H9 (cell line): ENCODE measurements around the gene CLOCK. TPM values are rescaled to one million over a fixed set of nuclear protein-coding genes. Genes with fewer than 3 reads are reported as not detected.
A peak's percentile ranks its signal among the peaks of the same experiment; 100 is the strongest.

Experiments used
- DNase-seq: peaks from one replicate; pipeline ENCODE4 v3.0.0-alpha.2; 2017
- H2AFZ ChIP-seq: one replicate; pipeline ENCODE4 v1.6.1; 2013; ENCODE audit warnings: mild to moderate bottlenecking, low read length, control low read depth, moderate library complexity
- H2AK5ac ChIP-seq: 2 replicates; pipeline ENCODE4 v1.6.1; 2013; ENCODE audit warnings: low read length, control low read depth, mixed read lengths; ENCODE audit not compliant: insufficient read length
- H2BK120ac ChIP-seq: one replicate; pipeline ENCODE4 v1.6.1; 2013; ENCODE audit warnings: low read depth, mild to moderate bottlenecking, low read length, control low read depth, inconsistent platforms; ENCODE audit not compliant: poor library complexity, severe bottlenecking
- H2BK12ac ChIP-seq: 2 replicates; pipeline ENCODE4 v1.6.1; 2013; ENCODE audit warnings: low read length, control low read depth, mixed read lengths, low read depth; ENCODE audit not compliant: insufficient read length
- H2BK15ac ChIP-seq: 2 replicates; pipeline ENCODE4 v1.6.1; 2013; ENCODE audit warnings: low read depth, low read length, control low read depth
- H2BK20ac ChIP-seq: one replicate; pipeline ENCODE4 v1.6.1; 2013; ENCODE audit warnings: low read depth, mild to moderate bottlenecking, low read length, control low read depth, inconsistent platforms; ENCODE audit not compliant: poor library complexity, severe bottlenecking
- H2BK5ac ChIP-seq: 2 replicates; pipeline ENCODE4 v1.6.1; 2013; ENCODE audit warnings: low read length, control low read depth, mixed read lengths; ENCODE audit not compliant: insufficient read length
- H3K14ac ChIP-seq: 2 replicates; pipeline ENCODE4 v1.6.1; 2013; ENCODE audit warnings: low read length, control low read depth; ENCODE audit not compliant: insufficient read depth
- H3K18ac ChIP-seq: 2 replicates; pipeline ENCODE4 v1.6.1; 2013; ENCODE audit warnings: low read depth, mild to moderate bottlenecking, mixed read lengths, low read length, control low read depth; ENCODE audit not compliant: insufficient read length
- H3K23ac ChIP-seq: 2 replicates; pipeline ENCODE4 v1.6.1; 2013; ENCODE audit warnings: low read length, control low read depth, mixed read lengths, low read depth; ENCODE audit not compliant: insufficient read length
- H3K23me2 ChIP-seq: 2 replicates; pipeline ENCODE4 v1.6.1; 2013; ENCODE audit warnings: low read depth, mild to moderate bottlenecking, mixed read lengths, low read length, control low read depth; ENCODE audit not compliant: insufficient read length, poor library complexity, severe bottlenecking
- H3K27ac ChIP-seq: 2 replicates; pipeline ENCODE4 v1.5.1; 2013; ENCODE audit warnings: low read length, control low read depth, mixed read lengths, low read depth; ENCODE audit not compliant: insufficient read length
- H3K27me3 ChIP-seq: 2 replicates; pipeline ENCODE4 v1.6.1; 2013; ENCODE audit warnings: low read length, control low read depth, inconsistent platforms; ENCODE audit not compliant: insufficient read depth
- H3K4ac ChIP-seq: 2 replicates; pipeline ENCODE4 v1.6.1; 2013; ENCODE audit warnings: low read depth, mild to moderate bottlenecking, control low read depth, inconsistent platforms, low read length, moderate library complexity
- H3K4me1 ChIP-seq: 2 replicates; pipeline ENCODE4 v1.6.1; 2013; ENCODE audit warnings: low read length, control low read depth, inconsistent platforms; ENCODE audit not compliant: insufficient read depth
- H3K4me2 ChIP-seq: 2 replicates; pipeline ENCODE4 v1.6.1; 2013; ENCODE audit warnings: low read length, control low read depth, mixed read lengths; ENCODE audit not compliant: insufficient read length, insufficient read depth
- H3K56ac ChIP-seq: 2 replicates; pipeline ENCODE4 v1.6.1; 2013; ENCODE audit warnings: low read depth, mild to moderate bottlenecking, mixed read lengths, low read length, control low read depth; ENCODE audit not compliant: insufficient read length
- H3K79me1 ChIP-seq: 2 replicates; pipeline ENCODE4 v1.6.1; 2013; ENCODE audit warnings: low read depth, mild to moderate bottlenecking, moderate library complexity, low read length, control low read depth, inconsistent platforms; ENCODE audit not compliant: insufficient read depth, poor library complexity, severe bottlenecking
- H3K79me2 ChIP-seq: 2 replicates; pipeline ENCODE4 v1.6.1; 2013; ENCODE audit warnings: low read length, control low read depth, inconsistent platforms; ENCODE audit not compliant: insufficient read depth
- H3K9ac ChIP-seq: 2 replicates; pipeline ENCODE4 v1.6.1; 2013; ENCODE audit warnings: low read length, control low read depth, mixed read lengths; ENCODE audit not compliant: insufficient read length; ENCODE audit errors: extremely low read depth
- H3K9me3 ChIP-seq: one replicate; pipeline ENCODE4 v1.6.1; 2013; ENCODE audit warnings: low read depth, low read length, inconsistent platforms; ENCODE audit not compliant: control insufficient read depth
- H3T11ph ChIP-seq: one replicate; pipeline ENCODE4 v1.6.1; 2013; ENCODE audit warnings: mild to moderate bottlenecking, low read length, control low read depth, inconsistent platforms
- H4K20me1 ChIP-seq: one replicate; pipeline ENCODE4 v1.6.1; 2013; ENCODE audit not compliant: control insufficient read depth, insufficient read length, insufficient read depth
- H4K5ac ChIP-seq: 2 replicates; pipeline ENCODE4 v1.6.1; 2013; ENCODE audit warnings: low read depth, mild to moderate bottlenecking, mixed read lengths, low read length, control low read depth; ENCODE audit not compliant: insufficient read length
- H4K8ac ChIP-seq: replicated peaks from 2 replicates; pipeline ENCODE4 v1.6.1; 2013; ENCODE audit warnings: low read length, control low read depth, mixed read lengths, low read depth; ENCODE audit not compliant: insufficient read length
- H4K91ac ChIP-seq: 2 replicates; pipeline ENCODE4 v1.6.1; 2013; ENCODE audit warnings: low read depth, mild to moderate bottlenecking, moderate library complexity, mixed read lengths, low read length, control low read depth; ENCODE audit not compliant: insufficient read length
- H3K27ac Mint-ChIP-seq, 3 experiments: 2 replicates in 2 of 3; 3 replicates in 1 of 3; pipeline ENCODE4 v1.8.0; 2020 to 2021; ENCODE audit warnings: mixed read lengths in 3 of 3, mild to moderate bottlenecking in 1 of 3, moderate library complexity in 1 of 3
- H3K27me3 Mint-ChIP-seq: 2 replicates; pipeline ENCODE4 v1.8.0; 2021; ENCODE audit warnings: low read depth, mild to moderate bottlenecking, moderate library complexity, mixed read lengths
- H3K36me3 Mint-ChIP-seq, 3 experiments: 2 replicates in 2 of 3; 3 replicates in 1 of 3; pipeline ENCODE4 v1.8.0; 2020 to 2021; ENCODE audit warnings: low read depth in 3 of 3, mixed read lengths in 3 of 3; ENCODE audit not compliant: insufficient read depth in 1 of 3
- H3K4me1 Mint-ChIP-seq, 2 experiments: 2 replicates each; pipeline ENCODE4 v1.8.0; 2020; ENCODE audit warnings: mixed read lengths in 2 of 2
- H3K4me3 Mint-ChIP-seq, 2 experiments: 2 replicates in 1 of 2; 3 replicates in 1 of 2; pipeline ENCODE4 v1.8.0; 2020 to 2021; ENCODE audit warnings: mild to moderate bottlenecking in 2 of 2, mixed read lengths in 2 of 2, moderate library complexity in 1 of 2
- H3K9me3 Mint-ChIP-seq, 2 experiments: 2 replicates in 1 of 2; 3 replicates in 1 of 2; pipeline ENCODE4 v1.8.0; 2020; ENCODE audit warnings: mild to moderate bottlenecking in 2 of 2, mixed read lengths in 2 of 2, moderate library complexity in 1 of 2
- CTCF ChIP-seq: fragments of 200-600 bp; sonication (generic); conservative IDR thresholded peaks from 3 replicates; pipeline ENCODE4 v1.8.0; 2021; ENCODE audit warnings: antibody characterized with exemption, mild to moderate bottlenecking
- WGBS: extraction: QIAGEN DNeasy Blood & Tissue Kit; methylation state at CpG from one replicate; pipeline ENCODE4 v1.1.7; 2013; ENCODE audit warnings: missing lambda C conversion rate, low lambda C conversion rate, mixed read lengths; ENCODE audit not compliant: insufficient read length; ENCODE audit errors: extremely low coverage; 5-methylcytosine and 5-hydroxymethylcytosine counted together
- long read RNA-seq: library from polyadenylated mRNA; unstranded; transcript quantifications from one replicate; pipeline ENCODE4 v2.0.0, GENCODE V29; 2020
- total RNA-seq: library from RNA; stranded (reverse); gene quantifications from 2 replicates; pipeline ENCODE4 v1.2.1, GENCODE V29; 2021

The CLOCK gene
- total RNA-seq: 14.3 and 16.2 TPM in 2 replicates
- long read RNA-seq, partial matches to known transcripts: 6 of 23 reads
- long read RNA-seq, other reads (novel, unspliced or antisense): 13 of 23 reads

GRCh38 chr4:55546756-55547465 lies at the start of gene CLOCK:
CLOCK (minus strand) TSS chr4:55546909; CDS start chr4:55482785, 64,124 bp downstream.
- no peak within 1 kb of the TSS for H3K23ac ChIP-seq
- Mint-ChIP-seq H3K27me3 (no peaks in the 10 kb centered on the region), H3K9me3 (no peaks in the 10 kb centered on the region), H3K27ac (peak within 1 kb of the TSS; percentile 91 to 98 (median 95)), H3K4me1 (peaks cover 38 to 43% of the 10 kb centered on the region in 2 experiments), H3K36me3 (no peaks in the 10 kb centered on the region; a peak in 1 of 7 replicates), H3K4me3 (peak within 1 kb of the TSS; percentile 92 to 94)
- DNase-seq: peak; percentile 86
- no peak within 1 kb of the TSS for H3K4ac ChIP-seq
- H3K4me2 ChIP-seq: peak within 1 kb of the TSS; percentile 69
- peaks cover 9% of the 10 kb centered on the region; the same call in 1 of the 2 replicates for H3K79me2 ChIP-seq
- peaks cover 6% of the 10 kb centered on the region for H3K23me2 ChIP-seq
- WGBS: no CpG with 5 or more reads among the region's 71 CpGs
- no peak within 1 kb of the TSS for H2BK20ac ChIP-seq
- no peak within 1 kb of the TSS for H4K5ac ChIP-seq
- H3K27me3 ChIP-seq: no peaks in the 10 kb centered on the region
- H2BK15ac ChIP-seq: no peak within 1 kb of the TSS
- no peak within 1 kb of the TSS for H2AK5ac ChIP-seq
- no peak within 1 kb of the TSS for H2BK5ac ChIP-seq
- no peaks in the 10 kb centered on the region for H4K20me1 ChIP-seq
- no peak within 1 kb of the TSS for H3K27ac ChIP-seq
- H3K9me3 ChIP-seq: no peaks in the 10 kb centered on the region
- H3K4me1 ChIP-seq: peaks cover 8% of the 10 kb centered on the region; the same call in 1 of the 2 replicates
- H4K91ac ChIP-seq: no peak within 1 kb of the TSS
- no peak within 1 kb of the TSS for H2BK120ac ChIP-seq
- peak within 1 kb of the TSS; percentile 82 for H3K9ac ChIP-seq
- H2BK12ac ChIP-seq: no peak within 1 kb of the TSS
- H2AFZ ChIP-seq: no peak within 1 kb of the TSS
- peak within 1 kb of the TSS; percentile 85; the same call in 1 of the 2 replicates for H3K14ac ChIP-seq
- no peak within 1 kb of the TSS for H3T11ph ChIP-seq
- H3K18ac ChIP-seq: peak within 1 kb of the TSS; percentile 79
- no peaks in the 10 kb centered on the region for H3K79me1 ChIP-seq
- no peak within 1 kb of the TSS for H3K56ac ChIP-seq
- TF ChIP-seq CTCF: peak; percentile 70
- H4K8ac ChIP-seq: no peak within 1 kb of the TSS
